Mesenchymal stem cell (in vitro differentiated cells and primary cell): ENCODE results near the gene SLC41A3.
"Not testable (repeated sequence)": the region's sequence is repeated elsewhere in the genome, so short reads cannot be mapped to it uniquely, and the experiment has no call there.

ENCODE experiments used
- DNase-seq: peaks from one replicate; pipeline ENCODE4 v3.0.0-alpha.2; 2013
- H2AFZ ChIP-seq: one replicate; pipeline ENCODE4 v1.6.1; 2013; ENCODE audit warnings: low read depth, mild to moderate bottlenecking, control low read depth, inconsistent platforms, low read length, moderate library complexity
- H2AK5ac ChIP-seq: 2 replicates; pipeline ENCODE4 v1.6.1; 2013; ENCODE audit warnings: low read length, moderate library complexity, mild to moderate bottlenecking, inconsistent platforms; ENCODE audit not compliant: severe bottlenecking
- H2BK120ac ChIP-seq: one replicate; pipeline ENCODE4 v1.6.1; 2013; ENCODE audit warnings: low read depth, mild to moderate bottlenecking, inconsistent platforms, low read length, moderate library complexity
- H2BK12ac ChIP-seq, 2 experiments: one replicate each; pipeline ENCODE4 v1.6.1; 2013; ENCODE audit warnings: inconsistent platforms in 2 of 2, low read length in 2 of 2, mild to moderate bottlenecking in 2 of 2, moderate library complexity in 2 of 2, control low read depth in 1 of 2
- H2BK15ac ChIP-seq: one replicate; pipeline ENCODE4 v1.6.1; 2013; ENCODE audit warnings: mild to moderate bottlenecking, low read depth, inconsistent platforms; ENCODE audit not compliant: poor library complexity, severe bottlenecking
- H2BK5ac ChIP-seq: 2 replicates; pipeline ENCODE4 v1.6.1; 2013; ENCODE audit warnings: low read depth, mild to moderate bottlenecking, low read length, control low read depth, inconsistent platforms; ENCODE audit not compliant: poor library complexity, severe bottlenecking
- H3K14ac ChIP-seq, 2 experiments: one replicate each; pipeline ENCODE4 v1.6.1; 2013; ENCODE audit warnings: inconsistent platforms in 2 of 2, low read length in 2 of 2, control low read depth in 1 of 2, mild to moderate bottlenecking in 1 of 2, moderate library complexity in 1 of 2
- H3K18ac ChIP-seq, 2 experiments: one replicate each; pipeline ENCODE4 v1.6.1; 2013; ENCODE audit warnings: inconsistent platforms in 2 of 2, low read length in 2 of 2, control low read depth in 1 of 2, low read depth in 1 of 2, mild to moderate bottlenecking in 1 of 2
- H3K23ac ChIP-seq, 2 experiments: one replicate each; pipeline ENCODE4 v1.6.1; 2013; ENCODE audit warnings: inconsistent platforms in 2 of 2, low read length in 2 of 2, mild to moderate bottlenecking in 2 of 2, moderate library complexity in 2 of 2, control low read depth in 1 of 2
- H3K27ac ChIP-seq: 2 replicates; pipeline ENCODE4 v1.5.1; 2013; ENCODE audit warnings: mild to moderate bottlenecking, moderate library complexity, low read length, control low read depth, inconsistent platforms; ENCODE audit not compliant: poor library complexity, severe bottlenecking
- H3K27me3 ChIP-seq, 2 experiments: 2 replicates each; pipeline versions ENCODE4 v1.6.1 to v1.7.0; 2013; ENCODE audit warnings: low read length in 2 of 2, mild to moderate bottlenecking in 2 of 2, moderate library complexity in 2 of 2, control low read depth in 1 of 2, inconsistent platforms in 1 of 2; ENCODE audit not compliant: control insufficient read depth in 1 of 2, insufficient read depth in 1 of 2
- H3K36me3 ChIP-seq, 2 experiments: 2 replicates each; pipeline versions ENCODE4 v1.6.1 to v1.7.0; 2013; ENCODE audit warnings: low read length in 2 of 2, control low read depth in 1 of 2, inconsistent platforms in 1 of 2, low read depth in 1 of 2, mild to moderate bottlenecking in 1 of 2; ENCODE audit not compliant: insufficient read depth in 2 of 2, control insufficient read depth in 1 of 2
- H3K4ac ChIP-seq, 2 experiments: one replicate each; pipeline ENCODE4 v1.6.1; 2013; ENCODE audit warnings: inconsistent platforms in 2 of 2, low read length in 2 of 2, mild to moderate bottlenecking in 2 of 2, moderate library complexity in 2 of 2, control low read depth in 1 of 2, low read depth in 1 of 2
- H3K4me1 ChIP-seq: 2 replicates; pipeline ENCODE4 v1.6.1; 2013; ENCODE audit warnings: low read depth, low read length, control low read depth; ENCODE audit not compliant: control insufficient read depth, insufficient read depth
- H3K4me2 ChIP-seq: 2 replicates; pipeline ENCODE4 v1.6.1; 2013; ENCODE audit warnings: low read length, mild to moderate bottlenecking, inconsistent platforms; ENCODE audit not compliant: poor library complexity, severe bottlenecking
- H3K4me3 ChIP-seq, 2 experiments: 2 replicates each; pipeline versions ENCODE4 v1.5.1 to v1.7.0; 2013; ENCODE audit warnings: low read length in 2 of 2, mild to moderate bottlenecking in 2 of 2, control low read depth in 1 of 2, low read depth in 1 of 2; ENCODE audit not compliant: insufficient read depth in 1 of 2
- H3K79me1 ChIP-seq: replicated peaks from 2 replicates; pipeline ENCODE4 v1.6.1; 2013; ENCODE audit warnings: mild to moderate bottlenecking, control low read depth, low read length, inconsistent platforms; ENCODE audit not compliant: poor library complexity, severe bottlenecking
- H3K9ac ChIP-seq: 2 replicates; pipeline ENCODE4 v1.7.0; 2013; ENCODE audit warnings: mild to moderate bottlenecking, low read length, moderate library complexity
- H3K9me3 ChIP-seq: 2 replicates; pipeline ENCODE4 v1.7.0; 2013; ENCODE audit warnings: mild to moderate bottlenecking, low read length; ENCODE audit not compliant: control insufficient read depth
- H4K8ac ChIP-seq: one replicate; pipeline ENCODE4 v1.6.1; 2013; ENCODE audit warnings: inconsistent platforms, mild to moderate bottlenecking, low read length, moderate library complexity
- H4K91ac ChIP-seq: one replicate; pipeline ENCODE4 v1.6.1; 2013; ENCODE audit warnings: mild to moderate bottlenecking, low read length, inconsistent platforms
- whole genome bisulfite sequencing: methylation state at CpG from one replicate; pipeline ENCODE4 v1.1.7; 2013; ENCODE audit warnings: mixed read lengths; 5-methylcytosine and 5-hydroxymethylcytosine counted together

The SLC41A3 gene

DNA sequence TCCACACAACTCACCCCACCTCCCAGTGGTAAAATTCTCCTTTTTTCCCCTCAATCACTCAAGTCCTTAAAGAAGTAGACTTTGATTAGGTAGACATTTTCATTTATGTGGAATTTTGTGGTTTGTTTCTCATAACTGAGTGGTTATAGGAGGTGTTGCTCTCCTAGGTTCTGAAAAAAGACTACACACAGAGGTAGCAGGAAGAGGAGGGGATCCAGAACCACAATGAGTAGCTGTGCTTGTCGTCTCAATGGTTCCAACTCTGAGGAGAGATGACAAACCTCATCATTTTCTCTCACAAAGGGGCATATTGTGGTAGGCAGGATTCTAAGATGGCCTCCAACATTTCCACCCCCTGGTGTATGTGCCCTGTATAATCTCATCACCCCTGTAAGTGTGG, 120.1 kb downstream of the SLC41A3 start:
- not testable (repeated sequence) for H3K4me2 ChIP-seq, H3K36me3 ChIP-seq, H3K27ac ChIP-seq, H3K4me3 ChIP-seq, H2AK5ac ChIP-seq, H3K4ac ChIP-seq, H3K9me3 ChIP-seq, H4K8ac ChIP-seq, H3K18ac ChIP-seq, H3K23ac ChIP-seq, H3K79me1 ChIP-seq, H3K4me1 ChIP-seq, H4K91ac ChIP-seq, H2BK5ac ChIP-seq, H2BK12ac ChIP-seq, DNase-seq, H2AFZ ChIP-seq, H3K9ac ChIP-seq, H3K14ac ChIP-seq, H2BK120ac ChIP-seq, H2BK15ac ChIP-seq
- H3K27me3 ChIP-seq: peaks cover 48 to 78% of the 10 kb centered on the region in 2 experiments
- 14% methylated on average over 1 of the region's 1 CpG for WGBS

DNA sequence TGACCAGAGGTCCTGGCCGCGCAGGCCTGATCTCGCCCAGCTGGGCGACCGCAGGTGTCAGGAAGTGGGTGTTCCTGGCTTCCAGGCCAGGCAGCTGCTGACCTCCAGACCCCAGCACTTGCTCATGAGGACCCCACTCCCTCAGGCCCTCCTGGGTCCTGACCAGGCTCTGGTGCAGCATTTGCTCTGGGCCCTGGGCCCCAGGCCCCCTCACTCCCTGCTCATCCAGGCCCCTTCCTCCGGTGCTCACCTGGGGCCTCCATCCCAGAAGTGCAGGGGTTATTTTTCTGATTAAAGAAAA, 122.7 kb downstream of the SLC41A3 start:
- Histone ChIP-seq H2AK5ac (no peak overlapping the region), H3K27ac (no peak overlapping the region), H2BK120ac (no peak overlapping the region), H3K4me3 (peak overlapping the region in 1 of 2 experiments; percentile 16), H3K36me3 (no peaks in the 10 kb centered on the region), H4K8ac (no peak overlapping the region), H3K79me1 (no peaks in the 10 kb centered on the region), H4K91ac (no peak overlapping the region), H3K18ac (no peak overlapping the region), H3K27me3 (peaks cover 32 to 68% of the 10 kb centered on the region in 2 experiments), H3K23ac (no peak overlapping the region), H2BK12ac (no peak overlapping the region), H3K9ac (no peak overlapping the region), H3K9me3 (peaks cover 9% of the 10 kb centered on the region), H2AFZ (no peak overlapping the region), H2BK5ac (no peak overlapping the region), H3K4ac (no peak overlapping the region), H3K14ac (no peak overlapping the region), H2BK15ac (no peak overlapping the region), H3K4me2 (no peak overlapping the region), H3K4me1 (no peaks in the 10 kb centered on the region)
- DNase-seq: no peak
- 77% methylated on average over 5 of the region's 6 CpGs for WGBS

DNA sequence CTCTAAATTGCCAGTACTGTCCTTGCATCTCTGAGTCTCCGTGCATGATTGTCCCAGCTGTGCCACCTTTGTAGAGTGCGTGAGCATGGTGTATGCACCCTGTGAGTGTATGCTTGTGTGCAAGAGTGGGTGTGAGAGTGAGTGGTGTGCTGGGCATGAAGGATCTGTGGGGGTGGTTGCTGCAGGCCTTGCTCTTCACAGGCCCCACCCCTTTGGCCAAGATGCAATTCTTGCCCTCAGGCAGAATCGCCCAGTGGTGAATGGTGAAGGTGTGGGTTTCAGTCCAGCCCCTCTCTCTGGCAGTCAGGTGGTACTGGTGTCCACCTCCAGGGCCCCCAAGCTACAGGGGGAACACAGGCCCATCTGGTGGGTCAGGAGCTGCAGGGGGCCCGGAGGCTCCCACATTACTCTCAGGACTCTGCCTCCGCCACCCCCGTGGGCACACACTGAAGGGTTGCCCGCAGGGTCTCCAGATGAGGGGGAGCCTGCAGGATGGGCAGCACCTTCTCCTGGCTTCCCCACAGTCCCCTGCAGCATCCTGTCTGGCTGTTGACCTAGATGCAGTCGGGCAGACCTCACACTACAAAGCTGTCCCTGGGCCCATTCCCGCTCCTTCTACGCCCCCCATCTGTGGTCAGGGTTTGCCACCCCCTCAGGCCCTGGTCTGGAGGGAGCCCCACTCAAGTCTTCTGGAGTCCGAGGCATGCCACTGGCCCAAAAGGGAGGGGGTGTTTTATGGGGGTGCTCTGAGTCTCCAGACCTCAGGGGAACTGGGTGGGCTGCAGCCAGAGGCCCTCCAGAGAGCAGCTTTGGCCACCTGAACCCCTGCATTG, 123.3 kb downstream of the SLC41A3 start:
- no peak overlapping the region for H2BK15ac ChIP-seq
- no peak overlapping the region for H2BK12ac ChIP-seq
- H3K4ac ChIP-seq: no peak overlapping the region
- H3K36me3 ChIP-seq: no peaks in the 10 kb centered on the region
- no peak overlapping the region for H3K27ac ChIP-seq
- H2BK120ac ChIP-seq: no peak overlapping the region
- H3K14ac ChIP-seq: peak overlapping the region in 1 of 2 experiments; percentile 53
- no peak overlapping the region for H3K18ac ChIP-seq
- no peaks in the 10 kb centered on the region for H3K79me1 ChIP-seq
- 89% methylated on average over 11 of the region's 11 CpGs for WGBS
- H3K23ac ChIP-seq: no peak overlapping the region
- H3K9ac ChIP-seq: no peak overlapping the region
- H4K8ac ChIP-seq: no peak overlapping the region
- H2AK5ac ChIP-seq: no peak overlapping the region
- no peak overlapping the region for H2AFZ ChIP-seq
- no peak overlapping the region for H3K4me3 ChIP-seq
- H3K4me2 ChIP-seq: no peak overlapping the region
- no peaks in the 10 kb centered on the region for H3K4me1 ChIP-seq
- no peak overlapping the region for H2BK5ac ChIP-seq
- no peak for DNase-seq
- H3K9me3 ChIP-seq: peaks cover 9% of the 10 kb centered on the region
- peaks cover 27 to 69% of the 10 kb centered on the region in 2 experiments for H3K27me3 ChIP-seq
- no peak overlapping the region for H4K91ac ChIP-seq

DNA sequence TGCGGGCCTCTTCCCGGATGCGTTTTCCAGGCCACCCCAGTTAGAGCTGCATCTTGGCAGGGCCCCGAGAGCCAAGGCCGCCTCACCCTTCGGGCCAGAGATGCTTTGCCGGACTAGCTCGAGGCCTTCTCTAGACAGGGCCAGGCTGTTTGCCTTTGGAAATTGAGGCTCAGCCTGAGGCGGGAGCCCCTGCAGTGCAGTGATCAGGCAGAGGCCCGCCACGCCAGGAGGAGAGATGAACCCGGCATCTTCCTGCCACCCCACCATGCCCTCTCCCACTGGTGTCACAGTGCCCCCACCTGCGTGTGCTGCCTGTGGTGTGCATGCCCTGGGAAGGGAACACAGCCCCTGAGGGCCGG, 123.9 kb downstream of the SLC41A3 start:
- Histone ChIP-seq H3K4me2 (no peak overlapping the region), H3K4me1 (no peaks in the 10 kb centered on the region), H3K4ac (no peak overlapping the region), H3K36me3 (no peaks in the 10 kb centered on the region), H4K8ac (no peak overlapping the region), H3K14ac (peak overlapping the region in 1 of 2 experiments; percentile 53), H2BK5ac (no peak overlapping the region), H2AK5ac (no peak overlapping the region), H2AFZ (no peak overlapping the region), H3K9me3 (peaks cover 9% of the 10 kb centered on the region), H2BK15ac (no peak overlapping the region), H3K27ac (no peak overlapping the region), H4K91ac (no peak overlapping the region), H3K23ac (no peak overlapping the region), H2BK120ac (no peak overlapping the region), H3K18ac (no peak overlapping the region), H3K79me1 (no peaks in the 10 kb centered on the region), H3K4me3 (no peak overlapping the region), H3K9ac (no peak overlapping the region), H3K27me3 (peaks cover 31 to 69% of the 10 kb centered on the region in 2 experiments), H2BK12ac (no peak overlapping the region)
- no peak for DNase-seq
- WGBS: 87% methylated on average over 14 of the region's 14 CpGs
